Measurements from ENCODE around the gene TEAD1.

The TEAD1 gene

DNA sequence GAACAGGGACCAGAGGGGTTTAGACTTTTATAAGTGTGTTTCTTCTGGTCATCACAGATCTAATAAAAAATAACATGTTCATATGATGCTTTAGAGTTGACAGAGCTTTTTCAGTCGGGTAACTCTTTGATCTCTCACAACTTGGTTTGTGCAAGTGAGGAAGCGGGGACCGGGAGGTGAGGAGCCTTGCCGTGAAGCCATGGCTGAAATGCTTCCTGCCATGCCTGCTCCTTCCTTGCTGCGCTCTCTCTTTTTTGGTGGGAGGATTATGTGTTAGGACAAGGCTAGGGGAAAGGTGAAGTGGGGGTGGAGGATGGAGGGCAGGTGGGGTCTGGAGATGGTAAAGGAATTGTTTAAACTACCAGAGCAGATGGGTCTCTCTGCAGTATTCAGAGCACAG, 23.8 kb downstream of the TEAD1 start:
- no peak overlapping the region for H3K4me3 ChIP-seq (replicated peaks in 1 of 2; ENCODE audit: low read depth in 2 of 2, low read length in 2 of 2)
- no peak for DNase-seq (ENCODE audit: low read depth in 2 of 2)
- TF ChIP-seq, protein P1, sequence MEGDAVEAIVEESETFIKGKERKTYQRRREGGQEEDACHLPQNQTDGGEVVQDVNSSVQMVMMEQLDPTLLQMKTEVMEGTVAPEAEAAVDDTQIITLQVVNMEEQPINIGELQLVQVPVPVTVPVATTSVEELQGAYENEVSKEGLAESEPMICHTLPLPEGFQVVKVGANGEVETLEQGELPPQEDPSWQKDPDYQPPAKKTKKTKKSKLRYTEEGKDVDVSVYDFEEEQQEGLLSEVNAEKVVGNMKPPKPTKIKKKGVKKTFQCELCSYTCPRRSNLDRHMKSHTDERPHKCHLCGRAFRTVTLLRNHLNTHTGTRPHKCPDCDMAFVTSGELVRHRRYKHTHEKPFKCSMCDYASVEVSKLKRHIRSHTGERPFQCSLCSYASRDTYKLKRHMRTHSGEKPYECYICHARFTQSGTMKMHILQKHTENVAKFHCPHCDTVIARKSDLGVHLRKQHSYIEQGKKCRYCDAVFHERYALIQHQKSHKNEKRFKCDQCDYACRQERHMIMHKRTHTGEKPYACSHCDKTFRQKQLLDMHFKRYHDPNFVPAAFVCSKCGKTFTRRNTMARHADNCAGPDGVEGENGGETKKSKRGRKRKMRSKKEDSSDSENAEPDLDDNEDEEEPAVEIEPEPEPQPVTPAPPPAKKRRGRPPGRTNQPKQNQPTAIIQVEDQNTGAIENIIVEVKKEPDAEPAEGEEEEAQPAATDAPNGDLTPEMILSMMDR (IDR thresholded peaks at IDR 0.05; ENCODE audit: low read depth, low read length) = no peak

DNA sequence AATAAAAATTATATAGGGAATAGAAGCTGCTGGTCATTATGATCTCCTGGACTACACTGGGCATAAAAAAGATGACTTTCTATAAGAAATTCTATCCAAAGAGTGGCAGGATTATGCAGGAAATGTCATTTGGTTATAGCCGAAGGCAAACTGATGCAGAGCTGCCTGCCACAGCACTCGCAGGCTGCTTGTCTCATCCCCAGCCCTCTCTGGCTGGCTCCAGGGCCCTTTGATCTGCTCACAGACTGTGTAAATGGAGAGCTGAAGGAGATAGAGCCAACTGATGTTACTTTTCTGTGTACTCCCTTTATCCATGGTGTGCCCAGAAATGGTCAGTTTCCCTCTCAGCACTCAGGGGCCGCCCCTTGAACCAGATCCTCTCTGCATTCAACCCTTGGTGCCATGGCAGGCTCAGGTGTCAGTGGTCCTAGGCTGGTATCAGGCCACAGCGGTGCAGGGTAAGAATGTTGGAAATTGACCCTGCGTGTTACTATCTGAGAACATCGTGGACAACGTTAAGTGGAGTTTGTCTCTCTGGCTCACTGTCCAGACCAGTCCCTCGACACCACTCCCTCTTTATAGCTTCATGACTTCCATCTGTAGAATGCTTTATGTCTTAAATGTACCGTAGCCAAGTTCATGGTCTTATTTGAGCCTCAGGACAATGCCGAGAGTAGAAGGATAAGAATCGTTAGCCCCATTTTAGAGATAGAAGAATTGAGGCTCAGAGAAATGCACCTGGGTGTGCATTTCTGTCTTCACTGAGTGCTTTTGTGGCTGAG, 27.8 kb downstream of the TEAD1 start:
- TF ChIP-seq, protein P1 (IDR thresholded peaks at IDR 0.05; ENCODE audit: low read depth, low read length) = no peak
- H3K4me3 ChIP-seq (replicated peaks in 1 of 2; ENCODE audit: low read depth in 2 of 2, low read length in 2 of 2) = no peak overlapping the region
- no peak for DNase-seq (ENCODE audit: low read depth in 2 of 2)

DNA sequence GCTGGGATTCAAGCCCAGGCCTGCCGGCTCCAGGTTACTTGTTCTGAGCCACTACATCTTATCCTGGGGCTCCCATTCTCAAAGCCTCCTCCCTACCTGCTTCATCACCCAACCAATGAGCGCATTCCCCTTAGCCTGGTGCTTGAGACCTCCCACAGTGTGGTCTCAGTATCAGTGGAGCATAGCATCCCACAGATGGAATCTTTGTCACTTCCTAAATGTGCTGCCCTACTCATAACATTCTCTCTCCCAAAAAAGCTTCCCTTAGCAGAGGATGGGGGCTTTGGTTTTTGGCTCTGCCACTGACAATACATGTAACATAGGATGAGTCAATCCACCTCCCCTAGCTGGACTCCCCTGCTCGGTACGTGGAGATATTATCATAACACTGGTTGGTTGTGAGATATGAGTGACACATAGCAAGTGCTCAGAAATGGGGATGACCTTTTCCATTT, 28.8 kb downstream of the TEAD1 start:
- TF ChIP-seq, protein P1 (IDR thresholded peaks at IDR 0.05; ENCODE audit: low read depth, low read length) = no peak
- no peak overlapping the region for H3K4me3 ChIP-seq (replicated peaks in 1 of 2; ENCODE audit: low read depth in 2 of 2, low read length in 2 of 2)
- DNase-seq (ENCODE audit: low read depth in 2 of 2) = peak in 1 of 2 donors; percentile 23

DNA sequence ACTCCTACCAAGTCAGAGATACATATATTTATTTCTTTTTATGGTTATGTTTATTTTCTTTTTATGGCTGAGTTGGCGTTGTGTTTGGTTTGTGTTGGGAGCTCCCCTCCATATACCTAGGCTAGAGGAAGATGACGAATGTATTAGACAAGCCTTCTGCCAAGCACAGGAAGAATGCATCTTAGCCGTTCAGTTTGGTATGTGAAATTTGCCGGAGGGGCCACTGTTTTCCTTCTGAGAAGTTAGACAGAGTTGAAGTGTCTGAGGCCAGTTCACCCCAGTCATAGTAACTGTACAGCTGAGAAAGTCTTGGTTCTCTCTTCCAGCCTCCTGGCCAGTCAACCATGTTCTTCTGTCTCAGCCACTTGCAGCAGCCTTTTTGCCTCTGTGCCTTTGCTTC, 29.8 kb downstream of the TEAD1 start:
- DNase-seq (ENCODE audit: low read depth in 2 of 2) = peak; percentile 59 to 76
- TF ChIP-seq, protein P1 (IDR thresholded peaks at IDR 0.05; ENCODE audit: low read depth, low read length) = no peak
- H3K4me3 ChIP-seq (replicated peaks in 1 of 2; ENCODE audit: low read depth in 2 of 2, low read length in 2 of 2) = no peak overlapping the region

DNA sequence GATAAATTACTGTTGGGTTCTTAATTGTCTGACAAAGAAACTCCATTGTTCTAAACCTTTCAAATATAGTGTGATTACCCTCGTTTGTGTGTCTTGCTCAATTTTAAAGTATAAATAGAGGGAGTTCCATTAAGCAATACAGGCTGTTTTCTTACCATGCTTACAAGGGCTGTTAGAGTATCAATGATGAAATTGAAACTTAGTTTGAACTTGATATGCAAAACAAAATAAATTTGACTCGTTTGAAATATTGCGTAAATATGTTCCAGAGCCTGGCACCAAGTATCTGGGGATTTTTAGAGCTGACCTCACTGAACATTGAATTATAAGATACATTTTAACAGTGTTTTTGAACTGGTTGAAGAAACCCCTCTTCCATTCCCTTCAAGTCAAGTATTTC, 31.7 kb downstream of the TEAD1 start:
- TF ChIP-seq, protein P1 (IDR thresholded peaks at IDR 0.05; ENCODE audit: low read depth, low read length) = no peak
- H3K4me3 ChIP-seq (replicated peaks in 1 of 2; ENCODE audit: low read depth in 2 of 2, low read length in 2 of 2) = no peak overlapping the region
- peak; percentile 39 to 61 for DNase-seq (ENCODE audit: low read depth in 2 of 2)

DNA sequence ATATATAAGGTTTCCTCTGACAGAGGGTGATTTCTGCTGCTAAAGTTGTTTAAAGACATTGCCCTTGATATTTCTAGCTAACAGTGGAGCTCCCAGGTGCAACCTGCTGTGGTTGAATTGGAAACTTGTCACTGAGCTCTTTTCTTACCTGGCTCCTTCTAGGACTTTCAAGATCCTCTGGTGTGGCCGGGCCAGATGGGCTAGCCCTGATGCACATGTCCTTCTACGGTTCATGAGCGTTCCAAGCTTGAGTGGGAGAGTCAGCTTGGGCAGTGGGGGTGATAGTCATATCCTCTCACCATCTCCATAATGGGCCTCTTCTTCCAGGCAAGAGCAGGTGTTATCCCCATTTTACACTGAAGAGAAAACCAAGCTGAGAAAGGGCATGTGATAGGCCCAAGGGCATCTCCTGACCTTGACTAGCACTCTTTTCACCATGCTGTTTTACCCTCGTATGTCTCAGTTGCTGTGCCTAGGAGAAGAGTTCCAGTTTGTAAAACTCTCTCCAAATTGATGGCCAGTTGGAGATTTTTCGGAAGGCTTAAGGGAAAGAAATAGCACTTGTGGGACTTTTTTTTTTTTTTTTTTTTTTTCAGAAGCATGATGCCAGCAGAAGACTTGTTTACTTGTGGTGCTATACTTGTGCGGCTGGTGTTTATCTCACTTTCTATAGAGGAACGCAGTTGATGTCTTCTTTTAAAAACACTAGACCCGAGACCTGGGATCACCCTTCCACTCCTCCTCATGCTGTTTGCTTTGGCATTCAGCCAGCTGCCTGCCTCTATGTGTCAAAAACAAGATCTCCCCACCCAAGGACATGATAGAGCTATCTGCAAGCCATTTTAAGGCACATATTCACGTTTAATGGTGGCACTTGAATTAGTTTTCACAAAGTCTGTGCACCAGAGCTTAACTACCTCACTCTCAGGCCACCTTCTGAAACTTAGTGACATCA, 32.6 kb downstream of the TEAD1 start:
- DNase-seq (ENCODE audit: low read depth in 2 of 2) = peak; percentile 59
- TF ChIP-seq, protein P1 (IDR thresholded peaks at IDR 0.05; ENCODE audit: low read depth, low read length) = no peak
- H3K4me3 ChIP-seq (replicated peaks in 1 of 2; ENCODE audit: low read depth in 2 of 2, low read length in 2 of 2) = no peak overlapping the region

Measured in cardiac fibroblast (primary cell).